Endothelial cell of umbilical vein (primary cell): ENCODE measurements around the gene LRRC17. TPM values are rescaled to one million over a fixed set of nuclear protein-coding genes. Genes with fewer than 3 reads are reported as not detected.

Source experiments
- BruUV-seq: library from RNA; stranded (reverse); fragments of 400-500 nt; replicated peaks from 2 replicates; lab custom pipeline; 2021; lab: Mats Ljungman, UMichigan
- CTCF ChIA-PET: fragments of 300-600, 350-600 bp; sonication (Branson Sonifier 250); formaldehyde crosslinking; loops from one replicate; lab custom pipeline; 2021; ENCODE audit warnings: antibody characterized with exemption, inconsistent platforms; lab: Charles Lee
- POLR2A ChIA-PET: fragments of 300-600, 350-600 bp; sonication (Branson Sonifier 250); formaldehyde crosslinking; loops from one replicate; lab custom pipeline; 2021; ENCODE audit warnings: antibody characterized with exemption, inconsistent platforms; lab: Charles Lee
- DNase-seq: peaks from one replicate; pipeline ENCODE4 v3.0.0-alpha.2; 2011; ENCODE audit warnings: low read depth, low spot score
- FAIRE-seq: peaks from 2 replicates; lab custom pipeline; 2011; peaks lifted over from hg19 to GRCh38; lab: Jason Lieb, UNC
- H2AFZ ChIP-seq: 2 replicates; pipeline ENCODE4 v1.6.0; 2012; ENCODE audit warnings: low read depth, low read length, control low read depth, inconsistent platforms
- H3K27ac ChIP-seq: 2 replicates; pipeline ENCODE4 v1.5.1; 2011; ENCODE audit warnings: low read depth, mild to moderate bottlenecking, control low read depth, low read length, moderate library complexity; ENCODE audit not compliant: insufficient read depth
- H3K27me3 ChIP-seq, 2 experiments: 2 replicates each; pipeline versions ENCODE4 v1.6.0 to v1.6.1; 2011; ENCODE audit warnings: low read length in 2 of 2, mixed read lengths in 1 of 2; ENCODE audit not compliant: control insufficient read depth in 2 of 2, insufficient read depth in 2 of 2
- H3K36me3 ChIP-seq, 2 experiments: 2 replicates in 1 of 2; 3 replicates in 1 of 2; pipeline ENCODE4 v1.5.1; 2011; ENCODE audit warnings: low read length in 2 of 2, mild to moderate bottlenecking in 1 of 2, moderate library complexity in 1 of 2; ENCODE audit not compliant: control insufficient read depth in 2 of 2, insufficient read depth in 2 of 2; ENCODE audit errors: extremely low read depth in 1 of 2
- H3K4me1 ChIP-seq: 3 replicates; pipeline ENCODE4 v1.5.1; 2011; ENCODE audit warnings: mild to moderate bottlenecking, low read length; ENCODE audit not compliant: control insufficient read depth, insufficient read depth; ENCODE audit errors: extremely low read depth
- H3K4me2 ChIP-seq: 2 replicates; pipeline ENCODE4 v1.6.1; 2011; ENCODE audit warnings: low read length, control low read depth, mixed read lengths; ENCODE audit not compliant: insufficient read depth
- H3K4me3 ChIP-seq, 3 experiments: fragments of 200-600 bp in 1 of 3; sonication (generic), shearing (Covaris generic) in 1 of 3; replicated peaks in 1 of 3; 2 replicates each; pipeline ENCODE4 v1.5.1; 2011 to 2016; ENCODE audit warnings: control low read depth in 3 of 3, low read length in 3 of 3, mild to moderate bottlenecking in 2 of 3, inconsistent platforms in 1 of 3, low read depth in 1 of 3, moderate library complexity in 1 of 3; ENCODE audit not compliant: insufficient read depth in 1 of 3
- H3K79me2 ChIP-seq: 2 replicates; pipeline ENCODE4 v1.6.0; 2012; ENCODE audit warnings: low read length, inconsistent platforms; ENCODE audit not compliant: control insufficient read depth, insufficient read depth
- H3K9ac ChIP-seq: replicated peaks from 2 replicates; pipeline ENCODE3; 2011; ENCODE audit warnings: low read length, control low read depth; ENCODE audit not compliant: insufficient read depth; ENCODE audit errors: extremely low read depth
- H3K9me1 ChIP-seq: replicated peaks from 3 replicates; pipeline ENCODE4 v1.6.0; 2011; ENCODE audit warnings: mild to moderate bottlenecking, low read length; ENCODE audit not compliant: control insufficient read depth, insufficient read depth; ENCODE audit errors: extremely low read depth
- H3K9me3 ChIP-seq: replicated peaks from 2 replicates; pipeline ENCODE4 v1.5.1; 2012; ENCODE audit warnings: low read length, inconsistent platforms; ENCODE audit not compliant: control insufficient read depth, insufficient read depth
- H4K20me1 ChIP-seq: replicated peaks from 2 replicates; pipeline ENCODE3; 2011; ENCODE audit warnings: mild to moderate bottlenecking, low read length; ENCODE audit not compliant: control insufficient read depth, insufficient read depth; ENCODE audit errors: extremely low read depth
- CTCF ChIP-seq, 2 donors: IDR thresholded peaks; 1 replicate in 1 of 2; 2 replicates in 1 of 2; pipeline ENCODE4 v1.5.1; 2011; ENCODE audit warnings: low read length in 2 of 2, mild to moderate bottlenecking in 2 of 2, moderate library complexity in 2 of 2, control low read depth in 1 of 2, inconsistent platforms in 1 of 2, low read depth in 1 of 2; ENCODE audit not compliant: insufficient read depth in 1 of 2; ENCODE audit errors: extremely low read depth in 1 of 2
- EZH2 ChIP-seq: IDR thresholded peaks from 2 replicates; pipeline ENCODE4 v1.6.1; 2012; ENCODE audit warnings: borderline replicate concordance, low read depth, mild to moderate bottlenecking, moderate library complexity, low read length, inconsistent platforms; ENCODE audit not compliant: severe bottlenecking
- FOS ChIP-seq: IDR thresholded peaks from 2 replicates; pipeline ENCODE4 v1.6.1; 2011; ENCODE audit warnings: mild to moderate bottlenecking, low read length, moderate library complexity, borderline replicate concordance; ENCODE audit not compliant: insufficient read depth
- GATA2 ChIP-seq: IDR thresholded peaks from 2 replicates; pipeline ENCODE4 v1.7.0; 2011; ENCODE audit warnings: low read depth, mild to moderate bottlenecking, moderate library complexity, mixed read lengths, low read length; ENCODE audit not compliant: insufficient read length, insufficient read depth
- JUN ChIP-seq: IDR thresholded peaks from 2 replicates; pipeline ENCODE4 v1.6.1; 2011; ENCODE audit warnings: borderline replicate concordance, low read depth; ENCODE audit not compliant: insufficient read length, insufficient read depth
- MAX ChIP-seq: IDR thresholded peaks from 2 replicates; pipeline ENCODE4 v1.6.1; 2011; ENCODE audit not compliant: insufficient read depth, insufficient read length
- MYC ChIP-seq: IDR thresholded peaks from one replicate; pipeline ENCODE4 v1.6.1; 2011; ENCODE audit warnings: mild to moderate bottlenecking, low read depth, low read length
- POLR2A ChIP-seq: IDR thresholded peaks from 2 replicates; pipeline ENCODE4 v1.6.1; 2012; ENCODE audit warnings: low read depth, mild to moderate bottlenecking, control low read depth, low read length
- POLR2AphosphoS5 ChIP-seq: IDR thresholded peaks from 2 replicates; pipeline ENCODE4 v1.6.1; 2012; ENCODE audit warnings: low read depth, mild to moderate bottlenecking, control low read depth, low read length, moderate library complexity; ENCODE audit not compliant: insufficient read depth
- dilution Hi-C: fragments of 300-500 bp; cut with MboI; formaldehyde crosslinking; loops from one replicate; pipeline ENCODE4 v1.15.0; 2019; ENCODE audit warnings: low sequenced_read_pairs; ENCODE audit not compliant: extremely low pct_ligation_motif_present
- intact Hi-C: fragments of 100-400 bp; cut with micrococcal nuclease; formaldehyde crosslinking; loops from one replicate; pipeline ENCODE4 v1.10.0; 2022
- polyA plus RNA-seq, 4 experiments: library from polyadenylated mRNA; depleted of rRNA in 3 of 4; stranded (reverse) in 3 of 4; unstranded in 1 of 4; fragments of >200 nt; gene quantifications; 2 replicates each; pipeline versions ENCODE4 v1.2.1 to v1.2.3, GENCODE V29; 2011 to 2012; ENCODE audit warnings: missing spikeins in 1 of 4
- total RNA-seq: library from RNA; stranded (reverse); gene quantifications from 2 replicates; pipeline ENCODE4 v1.2.3, GENCODE V29; 2021

Gene LRRC17
- total and polyA plus RNA-seq, 2 donors (not counting 3 experiments of a cell fraction or from before 2014, with no cell fraction given): 22.7 to 33.7 TPM

- peaks cover 35% of the 10 kb centered on the region for H3K4me1 ChIP-seq
- no peaks in the 10 kb centered on the region for H3K79me2 ChIP-seq
- H4K20me1 ChIP-seq: no peaks in the 10 kb centered on the region
- H3K27me3 ChIP-seq: no peaks in the 10 kb centered on the region
- no peak overlapping the region for H3K4me3 ChIP-seq
- CTCF ChIA-PET: no interaction called here
- DNase-seq (no peak), FAIRE-seq (no peak)
- H3K4me2 ChIP-seq: no peak overlapping the region
- no peak overlapping the region for H2AFZ ChIP-seq
- H3K9me1 ChIP-seq: no peaks in the 10 kb centered on the region
- no peaks in the 10 kb centered on the region for H3K9me3 ChIP-seq
- no peak overlapping the region for H3K9ac ChIP-seq
- dilution Hi-C loops: no loop called here
- BruUV-seq: no TSS peak
- no peak for TF ChIP-seq GATA2
- no peak for TF ChIP-seq FOS
- TF ChIP-seq POLR2AphosphoS5: no peak
- no peak for TF ChIP-seq MYC
- POLR2A ChIA-PET: no interaction called here
- no peak overlapping the region for H3K27ac ChIP-seq
- no peaks in the 10 kb centered on the region for H3K36me3 ChIP-seq
- intact Hi-C loops: no loop called here
Observed at GRCh38 chr7:102988631-102989560, 76.1 kb downstream of the LRRC17 start.

GRCh38 chr7:102990642-102991041, 77.8 kb downstream of the LRRC17 start:
- no TSS peak for BruUV-seq
- H3K4me1 ChIP-seq: peaks cover 43% of the 10 kb centered on the region
- H3K9me3 ChIP-seq: no peaks in the 10 kb centered on the region
- no peak overlapping the region for H3K9ac ChIP-seq
- ChIA-PET CTCF (interaction anchor here (0.8 kb wide), 1 partner anchor 71 kb away, joined by 6 read pairs; no protein-coding TSS in a partner anchor), POLR2A (no interaction called here)
- peak overlapping the region; percentile 70 for H3K4me2 ChIP-seq
- H3K27me3 ChIP-seq: no peaks in the 10 kb centered on the region
- no peak for DNase-seq
- no peak for TF ChIP-seq POLR2A
- TF ChIP-seq EZH2: no peak
- no peak for TF ChIP-seq MYC
- TF ChIP-seq FOS: no peak
- no peak for TF ChIP-seq MAX
- no peak for TF ChIP-seq POLR2AphosphoS5
- no peak for TF ChIP-seq GATA2
- TF ChIP-seq JUN: no peak
- no peak for TF ChIP-seq CTCF (IDR thresholded peaks at IDR 0.05; ENCODE audit: extremely low read depth in 1 of 2, insufficient read depth in 1 of 2, low read depth in 1 of 2, low read length in 2 of 2)
- no peaks in the 10 kb centered on the region for H3K79me2 ChIP-seq
- no peaks in the 10 kb centered on the region for H3K36me3 ChIP-seq
- H3K9me1 ChIP-seq: no peaks in the 10 kb centered on the region
- dilution Hi-C loops: no loop called here
- FAIRE-seq: peak; percentile 8
- H3K4me3 ChIP-seq: no peak overlapping the region
- no peak overlapping the region for H2AFZ ChIP-seq
- intact Hi-C loops: no loop called here
- peak overlapping the region; percentile 99 for H3K27ac ChIP-seq
- no peaks in the 10 kb centered on the region for H4K20me1 ChIP-seq
